A673 (cell line): ENCODE measurements around the gene BEND5. TPM values are rescaled to one million over a fixed set of nuclear protein-coding genes. Genes with fewer than 3 reads are reported as not detected.

Experiments used
- BruUV-seq: library from RNA; stranded (reverse); fragments of 400-500 nt; replicated peaks from 2 replicates; lab custom pipeline; 2021; lab: Mats Ljungman, UMichigan
- CTCF ChIA-PET: fragments of 300-600 bp; sonication (Branson Sonifier 250); formaldehyde crosslinking; loops from one replicate; lab custom pipeline; 2022; ENCODE audit warnings: antibody characterized with exemption; lab: Charles Lee
- POLR2A ChIA-PET: fragments of 300-600 bp; sonication (Branson Sonifier 250); formaldehyde crosslinking; loops from one replicate; lab custom pipeline; 2022; ENCODE audit warnings: antibody characterized with exemption; ENCODE audit not compliant: low non-redundant PET; lab: Charles Lee
- DNase-seq: peaks from one replicate; pipeline ENCODE4 v3.0.0-alpha.2; 2015; ENCODE audit warnings: low spot score
- H3K27ac ChIP-seq: fragments of 200-600 bp; sonication (generic); 2 replicates; pipeline ENCODE4 v1.5.1; 2016; ENCODE audit warnings: mixed run types, low read depth, mild to moderate bottlenecking, mixed read lengths, antibody characterized with exemption, low read length; ENCODE audit not compliant: poor library complexity, severe bottlenecking
- H3K27me3 ChIP-seq: fragments of 200-600 bp; sonication (generic); replicated peaks from 2 replicates; pipeline ENCODE4 v1.6.1; 2017; ENCODE audit warnings: mixed run types, low read depth, mild to moderate bottlenecking, mixed read lengths, antibody characterized with exemption, low read length; ENCODE audit not compliant: insufficient read depth, poor library complexity
- H3K36me3 ChIP-seq: fragments of 200-600 bp; sonication (generic); 2 replicates; pipeline ENCODE4 v1.6.1; 2016; ENCODE audit warnings: mixed run types, mild to moderate bottlenecking, mixed read lengths, antibody characterized with exemption, low read length; ENCODE audit not compliant: insufficient read depth, poor library complexity, severe bottlenecking
- H3K4me1 ChIP-seq: fragments of 200-600 bp; sonication (generic); 2 replicates; pipeline ENCODE4 v1.6.1; 2017; ENCODE audit warnings: mixed run types, mild to moderate bottlenecking, mixed read lengths, antibody characterized with exemption, low read length; ENCODE audit not compliant: insufficient read depth, poor library complexity, severe bottlenecking
- H3K4me3 ChIP-seq: fragments of 200-600 bp; sonication (generic); 2 replicates; pipeline ENCODE4 v1.5.1; 2016; ENCODE audit warnings: low read depth, mixed run types, mild to moderate bottlenecking, mixed read lengths, low read length; ENCODE audit not compliant: poor library complexity, severe bottlenecking
- H3K9me3 ChIP-seq: fragments of 200-600 bp; sonication (generic); 2 replicates; pipeline ENCODE4 v1.6.1; 2016; ENCODE audit warnings: mixed run types, low read depth, mild to moderate bottlenecking, mixed read lengths, antibody characterized with exemption, low read length; ENCODE audit not compliant: poor library complexity, severe bottlenecking
- EZH2 ChIP-seq: fragments of 200-600 bp; sonication (generic); IDR thresholded peaks from 2 replicates; pipeline ENCODE4 v1.6.1; 2017; ENCODE audit warnings: borderline replicate concordance, low read depth, mild to moderate bottlenecking, mixed read lengths, antibody characterized with exemption, low read length; ENCODE audit not compliant: poor library complexity, severe bottlenecking
- intact Hi-C: fragments of 100-400 bp; cut with micrococcal nuclease; formaldehyde crosslinking; loops from one replicate; pipeline ENCODE4 v1.10.0; 2022; ENCODE audit not compliant: unreplicated experiment
- total RNA-seq: library from RNA; stranded (reverse); gene quantifications from 2 replicates; pipeline ENCODE4 v1.2.3, GENCODE V29; 2021
- TF ChIP-seq, protein P1 (sequence below): fragments of 300-800, 200-600 bp; sonication (generic); conservative IDR thresholded peaks from 2 replicates; pipeline ENCODE4 v1.5.1; 2017; ENCODE audit warnings: low read depth, mild to moderate bottlenecking, antibody characterized with exemption, low read length, moderate library complexity, mixed read lengths

The BEND5 gene
- total RNA-seq, 1 experiment from 2014 or later = 6.2 TPM

DNA sequence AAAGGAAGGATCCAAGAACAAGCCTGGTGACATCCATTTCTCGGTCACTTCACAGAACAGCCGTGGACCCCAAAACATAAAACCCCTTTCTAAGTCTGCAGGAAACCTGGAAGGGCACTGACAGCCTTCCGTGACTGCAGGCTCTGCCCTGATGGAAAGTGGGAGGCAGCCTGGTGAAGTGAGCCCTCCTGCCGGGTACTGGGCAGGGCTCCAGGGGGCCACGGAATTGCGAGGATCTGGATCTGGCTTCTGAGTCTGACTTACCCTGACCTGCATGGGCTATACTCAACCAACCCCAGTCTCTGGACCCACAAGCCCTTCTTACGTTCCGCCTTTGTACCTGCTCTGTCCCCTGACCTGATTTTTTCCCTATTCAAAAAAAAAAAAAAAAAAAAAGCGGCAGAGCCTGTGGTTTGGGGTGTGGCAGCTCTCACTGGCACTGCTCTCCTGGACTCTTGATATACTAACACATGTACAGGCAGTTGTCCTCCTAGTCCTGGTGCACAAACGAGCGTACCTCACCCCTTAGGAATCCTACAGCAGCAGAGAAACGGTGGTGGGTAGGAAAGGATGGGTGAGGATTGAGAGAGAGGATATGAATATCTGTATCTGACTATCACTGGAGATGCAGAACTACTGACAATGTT lies 82.9 kb downstream of the BEND5 start:
- CTCF ChIA-PET = no interaction called here

DNA sequence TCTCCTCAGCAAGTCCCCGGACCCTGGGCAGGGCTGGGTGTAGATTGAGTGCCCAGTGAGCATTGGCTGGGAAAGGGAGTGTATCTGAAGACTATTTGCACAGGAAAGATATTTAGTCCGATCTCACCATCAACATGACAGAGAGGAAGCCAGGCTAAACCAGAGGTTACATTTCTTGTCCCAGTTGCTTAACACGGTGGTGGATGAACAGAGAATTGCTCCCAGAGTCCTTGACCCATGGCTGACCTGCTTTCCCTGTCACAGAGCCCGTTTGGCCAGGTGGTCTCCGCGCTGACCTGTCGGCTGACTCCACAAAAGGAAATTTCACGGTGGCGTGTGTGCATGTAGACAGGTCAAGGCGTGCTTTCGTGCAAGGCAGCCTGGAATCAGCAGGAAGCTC lies 83.5 kb downstream of the BEND5 start:
- no peak overlapping the region for H3K27ac ChIP-seq
- H3K4me3 ChIP-seq = no peak overlapping the region
- TF ChIP-seq, protein P1, sequence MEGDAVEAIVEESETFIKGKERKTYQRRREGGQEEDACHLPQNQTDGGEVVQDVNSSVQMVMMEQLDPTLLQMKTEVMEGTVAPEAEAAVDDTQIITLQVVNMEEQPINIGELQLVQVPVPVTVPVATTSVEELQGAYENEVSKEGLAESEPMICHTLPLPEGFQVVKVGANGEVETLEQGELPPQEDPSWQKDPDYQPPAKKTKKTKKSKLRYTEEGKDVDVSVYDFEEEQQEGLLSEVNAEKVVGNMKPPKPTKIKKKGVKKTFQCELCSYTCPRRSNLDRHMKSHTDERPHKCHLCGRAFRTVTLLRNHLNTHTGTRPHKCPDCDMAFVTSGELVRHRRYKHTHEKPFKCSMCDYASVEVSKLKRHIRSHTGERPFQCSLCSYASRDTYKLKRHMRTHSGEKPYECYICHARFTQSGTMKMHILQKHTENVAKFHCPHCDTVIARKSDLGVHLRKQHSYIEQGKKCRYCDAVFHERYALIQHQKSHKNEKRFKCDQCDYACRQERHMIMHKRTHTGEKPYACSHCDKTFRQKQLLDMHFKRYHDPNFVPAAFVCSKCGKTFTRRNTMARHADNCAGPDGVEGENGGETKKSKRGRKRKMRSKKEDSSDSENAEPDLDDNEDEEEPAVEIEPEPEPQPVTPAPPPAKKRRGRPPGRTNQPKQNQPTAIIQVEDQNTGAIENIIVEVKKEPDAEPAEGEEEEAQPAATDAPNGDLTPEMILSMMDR = no peak
- no peak for TF ChIP-seq EZH2
- DNase-seq = no peak
- no peaks in the 10 kb centered on the region for H3K9me3 ChIP-seq
- H3K4me1 ChIP-seq = peaks cover 12% of the 10 kb centered on the region
- BruUV-seq = no TSS peak
- intact Hi-C loops = no loop called here
- ChIA-PET POLR2A (interaction anchor here (0.6 kb wide), 1 partner anchor 1868 kb away, joined by 4 read pairs; no protein-coding TSS in a partner anchor), CTCF (no interaction called here)
- H3K36me3 ChIP-seq = no peaks in the 10 kb centered on the region
- no peaks in the 10 kb centered on the region for H3K27me3 ChIP-seq

More for the DNA sequence above, 82.9 kb downstream of the BEND5 start:
- Histone ChIP-seq H3K9me3 (no peaks in the 10 kb centered on the region), H3K27ac (no peak overlapping the region), H3K4me3 (no peak overlapping the region), H3K4me1 (peaks cover 12% of the 10 kb centered on the region), H3K36me3 (no peaks in the 10 kb centered on the region), H3K27me3 (no peaks in the 10 kb centered on the region)
- TF ChIP-seq, protein P1 = no peak
- TF ChIP-seq EZH2 = no peak
- POLR2A ChIA-PET = no interaction called here
- no TSS peak for BruUV-seq
- intact Hi-C loops = no loop called here
- peak; percentile 15 for DNase-seq

DNA sequence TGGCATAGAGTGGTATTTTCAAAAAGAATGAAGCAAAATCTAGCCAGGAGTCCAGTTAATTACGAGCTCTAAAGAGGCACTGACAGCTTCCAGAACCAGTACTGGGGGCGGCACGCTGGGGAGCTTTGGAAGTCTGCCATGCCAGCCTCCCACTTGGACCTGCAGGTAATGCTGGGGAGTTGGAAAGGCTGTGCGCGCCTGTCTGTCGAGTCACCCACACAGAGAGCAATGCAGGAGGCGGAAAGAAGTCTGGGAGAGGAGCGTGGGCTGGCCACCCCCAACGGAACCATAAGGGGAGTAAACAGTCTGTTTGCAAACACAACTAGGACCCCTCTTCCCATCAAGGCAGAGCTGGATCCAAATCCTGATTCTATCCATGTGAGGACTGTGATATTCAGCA lies 84.5 kb downstream of the BEND5 start:
- DNase-seq = no peak
- Histone ChIP-seq H3K4me1 (peaks cover 19% of the 10 kb centered on the region), H3K27me3 (no peaks in the 10 kb centered on the region), H3K4me3 (no peak overlapping the region), H3K9me3 (no peaks in the 10 kb centered on the region), H3K27ac (no peak overlapping the region), H3K36me3 (no peaks in the 10 kb centered on the region)
- TF ChIP-seq, protein P1 = no peak
- TF ChIP-seq EZH2 = no peak
- POLR2A ChIA-PET = interaction anchor here (0.6 kb wide), 1 partner anchor 1867 kb away, joined by 4 read pairs; no protein-coding TSS in a partner anchor
- BruUV-seq = no TSS peak
- intact Hi-C loops = no loop called here
- CTCF ChIA-PET = no interaction called here
